HepG2 (cell line): ENCODE data around the gene ALCAM. TPM values are rescaled to one million over a fixed set of nuclear protein-coding genes. Genes with fewer than 3 reads are reported as not detected.

Experiments
- ARID3A ChIP-seq: IDR thresholded peaks from 2 replicates; pipeline ENCODE4 v1.6.1; 2012; ENCODE audit warnings: low read depth, low read length, improper control_type of control experiment
- CBX5 ChIP-seq: sonication (generic); formaldehyde crosslinking; IDR thresholded peaks from 2 replicates; pipeline ENCODE4 v1.4.0; 2020; ENCODE audit warnings: missing genetic modification reagents, borderline replicate concordance
- CHD2 ChIP-seq: IDR thresholded peaks from 2 replicates; pipeline ENCODE4 v1.6.1; 2011; ENCODE audit warnings: low read depth, low read length, improper control_type of control experiment
- ELF3 ChIP-seq: IDR thresholded peaks from 2 replicates; pipeline ENCODE4 v1.6.1; 2016; ENCODE audit warnings: missing genetic modification reagents, missing compliant biosample characterization
- FOXM1 ChIP-seq: sonication (generic); formaldehyde crosslinking; IDR thresholded peaks from 2 replicates; pipeline ENCODE4 v1.5.0; 2020; ENCODE audit warnings: missing genetic modification reagents
- HOMEZ ChIP-seq: IDR thresholded peaks from 2 replicates; pipeline ENCODE4 v1.6.1; 2016; ENCODE audit warnings: low read depth
- HOXA5 ChIP-seq: sonication (generic); formaldehyde crosslinking; IDR thresholded peaks from 2 replicates; pipeline ENCODE4 v1.4.0; 2020; ENCODE audit warnings: missing genetic modification reagents
- PAWR ChIP-seq: sonication (generic); formaldehyde crosslinking; IDR thresholded peaks from 2 replicates; pipeline ENCODE4 v1.4.0; 2020; ENCODE audit warnings: missing genetic modification reagents, mild to moderate bottlenecking, borderline replicate concordance
- PREB ChIP-seq: sonication (generic); formaldehyde crosslinking; IDR thresholded peaks from 2 replicates; pipeline ENCODE4 v1.4.0; 2020; ENCODE audit warnings: missing genetic modification reagents
- SNRNP70 ChIP-seq: fragments of 200-400 bp; formaldehyde crosslinking; IDR thresholded peaks from 2 replicates; pipeline ENCODE4 v1.6.1; 2017; ENCODE audit warnings: mild to moderate bottlenecking, low read depth, low read length, moderate library complexity
- SPEN ChIP-seq: sonication (generic); formaldehyde crosslinking; IDR thresholded peaks from 2 replicates; pipeline ENCODE4 v1.5.1; 2020; ENCODE audit warnings: low read depth, mild to moderate bottlenecking, missing genetic modification reagents
- ZBTB46 ChIP-seq: sonication (generic); formaldehyde crosslinking; IDR thresholded peaks from 2 replicates; pipeline ENCODE4 v1.4.0; 2020; ENCODE audit warnings: mild to moderate bottlenecking, missing genetic modification reagents, borderline replicate concordance
- ZFX ChIP-seq: sonication (generic); formaldehyde crosslinking; IDR thresholded peaks from 2 replicates; pipeline ENCODE4 v1.4.0; 2020; ENCODE audit warnings: mild to moderate bottlenecking, low read depth, missing genetic modification reagents, moderate library complexity
- ZIK1 ChIP-seq: sonication (generic); formaldehyde crosslinking; IDR thresholded peaks from 2 replicates; pipeline ENCODE4 v1.5.0; 2020; ENCODE audit warnings: mild to moderate bottlenecking, low read depth, missing genetic modification reagents, borderline replicate concordance
- ZMAT3 ChIP-seq: sonication (generic); formaldehyde crosslinking; conservative IDR thresholded peaks from 2 replicates; pipeline ENCODE4 v1.7.0; 2021; ENCODE audit warnings: missing genetic modification reagents
- ZNF124 ChIP-seq: sonication (generic); formaldehyde crosslinking; IDR thresholded peaks from 2 replicates; pipeline ENCODE4 v1.4.0; 2020; ENCODE audit warnings: missing genetic modification reagents
- ZNF230 ChIP-seq: sonication (generic); formaldehyde crosslinking; IDR thresholded peaks from 2 replicates; pipeline ENCODE4 v1.4.0; 2020; ENCODE audit warnings: mild to moderate bottlenecking, missing genetic modification reagents
- ZNF232 ChIP-seq: sonication (generic); formaldehyde crosslinking; IDR thresholded peaks from 2 replicates; pipeline ENCODE4 v1.4.0; 2020; ENCODE audit warnings: missing genetic modification reagents, borderline replicate concordance
- ZNF292 ChIP-seq: sonication (generic); formaldehyde crosslinking; IDR thresholded peaks from 2 replicates; pipeline ENCODE4 v1.8.1; 2022; ENCODE audit warnings: mild to moderate bottlenecking, low read depth, missing genetic modification reagents, borderline replicate concordance
- ZNF337 ChIP-seq: sonication (generic); formaldehyde crosslinking; IDR thresholded peaks from 2 replicates; pipeline ENCODE4 v1.5.1; 2020; ENCODE audit warnings: missing genetic modification reagents, low read depth, mild to moderate bottlenecking, borderline replicate concordance
- ZNF343 ChIP-seq: sonication (generic); formaldehyde crosslinking; IDR thresholded peaks from 2 replicates; pipeline ENCODE4 v1.4.0; 2020; ENCODE audit warnings: mild to moderate bottlenecking, missing genetic modification reagents
- ZNF441 ChIP-seq: sonication (generic); formaldehyde crosslinking; IDR thresholded peaks from 2 replicates; pipeline ENCODE4 v1.7.0; 2021; ENCODE audit warnings: missing genetic modification reagents, borderline replicate concordance
- ZNF510 ChIP-seq: sonication (generic); formaldehyde crosslinking; IDR thresholded peaks from 2 replicates; pipeline ENCODE4 v1.4.0; 2020; ENCODE audit warnings: low read depth, mild to moderate bottlenecking, missing genetic modification reagents
- ZNF660 ChIP-seq: sonication (generic); formaldehyde crosslinking; IDR thresholded peaks from 2 replicates; pipeline ENCODE4 v1.5.1; 2020; ENCODE audit warnings: mild to moderate bottlenecking, low read depth, missing genetic modification reagents, borderline replicate concordance
- polyA plus RNA-seq, 8 experiments: library from polyadenylated mRNA; depleted of rRNA in 3 of 8; stranded (reverse) in 7 of 8; unstranded in 1 of 8; fragments of >200 nt; fragmentation: Illumina TruSeq in 4 of 8; extraction: Trizol in 4 of 8; gene quantifications; 2 replicates each; pipeline versions ENCODE4 v1.2.1 to v1.2.3, GENCODE V29; 2011 to 2016; ENCODE audit warnings: low read depth in 4 of 8, missing spikeins in 1 of 8, mixed read lengths in 1 of 8; ENCODE audit not compliant: insufficient read depth in 1 of 8
- total RNA-seq, 5 experiments: library from RNA; depleted of rRNA; stranded (reverse); fragments of >200 nt; fragmentation: Illumina TruSeq; extraction: Trizol; gene quantifications; 2 replicates each; pipeline ENCODE4 v1.2.3, GENCODE V29; 2016; ENCODE audit warnings: low read depth in 1 of 5

The ALCAM gene
- total and polyA plus RNA-seq, 2 of the 13 experiments (the other 11 are each of a cell fraction or from before 2014, with no cell fraction given) = 26.0 to 33.1 TPM

- TF ChIP-seq SNRNP70 = no peak
- TF ChIP-seq ARID3A = peak; percentile 99
- TF ChIP-seq ZNF441 (CRISPR knock-in tag) = no peak
- peak; percentile 85 for TF ChIP-seq HOMEZ
- no peak for TF ChIP-seq CHD2
- no peak for TF ChIP-seq ZNF232
- no peak for TF ChIP-seq ZBTB46 (CRISPR knock-in tag)
- TF ChIP-seq ZNF292 (CRISPR knock-in tag) = no peak
- 0 out of 2 replicates have a peak, but pooled peaks have one; percentile 65 for TF ChIP-seq ZMAT3 (CRISPR knock-in tag)
- no peak for TF ChIP-seq PREB (CRISPR knock-in tag)
- TF ChIP-seq FOXM1 (CRISPR knock-in tag) = no peak
- 0 out of 2 replicates have a peak, but pooled peaks have one; percentile 37 for TF ChIP-seq ZNF124
- TF ChIP-seq ZNF230 = no peak
- TF ChIP-seq ZNF343 (CRISPR knock-in tag) = no peak
- no peak for TF ChIP-seq ZNF337 (CRISPR knock-in tag)
- no peak for TF ChIP-seq HOXA5 (CRISPR knock-in tag)
- no peak for TF ChIP-seq SPEN (CRISPR knock-in tag)
- TF ChIP-seq ELF3 (CRISPR knock-in tag) = peak; percentile 99
- no peak for TF ChIP-seq ZIK1 (CRISPR knock-in tag)
- no peak for TF ChIP-seq ZNF510
- no peak for TF ChIP-seq PAWR (CRISPR knock-in tag)
- no peak for TF ChIP-seq CBX5
- no peak for TF ChIP-seq ZNF660
- TF ChIP-seq ZFX (CRISPR knock-in tag) = no peak
Measured at GRCh38 chr3:105387122-105387751, 20.5 kb downstream of the ALCAM start (continued).
